Right atrium auricular region (tissue), 2 donors: ENCODE data around the gene MECR. TPM values are rescaled to one million over a fixed set of nuclear protein-coding genes. Genes with fewer than 3 reads are reported as not detected.

Source experiments
- DNase-seq: peaks from one replicate; pipeline ENCODE4 v3.0.0-alpha.2; 2019; ENCODE audit warnings: low spot score
- H3K27ac ChIP-seq, 2 donors: fragments of 200-600 bp; sonication (generic); 1 replicate in 1 of 2; 2 replicates in 1 of 2; pipeline ENCODE4 v1.5.1; 2016 to 2019
- H3K27me3 ChIP-seq, 2 donors: fragments of 200-600 bp; sonication (generic); one replicate each; pipeline versions ENCODE4 v1.5.1 to v1.6.0; 2017 to 2019
- H3K36me3 ChIP-seq: fragments of 200-600 bp; sonication (generic); one replicate; pipeline ENCODE4 v1.5.1; 2016
- H3K4me1 ChIP-seq, 2 donors: fragments of 200-600 bp; sonication (generic); one replicate each; pipeline versions ENCODE4 v1.5.1 to v1.6.0; 2017 to 2019
- H3K4me3 ChIP-seq, 2 donors: fragments of 200-600 bp; sonication (generic); 1 replicate in 1 of 2; 2 replicates in 1 of 2; pipeline ENCODE4 v1.5.1; 2017 to 2019; ENCODE audit warnings: mild to moderate bottlenecking in 1 of 2, moderate library complexity in 1 of 2
- H3K9me3 ChIP-seq, 2 donors: fragments of 200-600 bp; sonication (generic); one replicate each; pipeline ENCODE4 v1.5.1; 2019
- CTCF ChIP-seq, 2 donors: fragments of 200-600 bp; sonication (generic); IDR thresholded peaks; one replicate each; pipeline ENCODE4 v1.5.1; 2019; ENCODE audit warnings: antibody characterized with exemption in 2 of 2
- total RNA-seq, 2 donors: library from RNA; depleted of rRNA; stranded (reverse); fragments of >200 nt; gene quantifications; one replicate each; pipeline ENCODE4 v1.1.0, GENCODE V29; 2016

The MECR gene
- total RNA-seq, 2 donors from 2014 or later, result 18.4 to 24.3 TPM

- TF ChIP-seq CTCF (IDR thresholded peaks at IDR 0.05), result no peak
- Histone ChIP-seq H3K36me3 (no peaks in the 10 kb centered on the region), H3K4me3 (no peak overlapping the region), H3K4me1 (peaks cover 0 to 5% of the 10 kb centered on the region in 2 donors), H3K27ac (no peak overlapping the region), H3K9me3 (no peaks in the 10 kb centered on the region), H3K27me3 (no peaks in the 10 kb centered on the region)
- no peak for DNase-seq
Observed at GRCh38 chr1:29243023-29243870, 12.5 kb upstream of the MECR start.

GRCh38 chr1:29240986-29241385 is 10.3 kb upstream of the MECR start:
- H3K27ac ChIP-seq, result no peak overlapping the region
- no peaks in the 10 kb centered on the region for H3K9me3 ChIP-seq
- H3K27me3 ChIP-seq, result no peaks in the 10 kb centered on the region
- H3K36me3 ChIP-seq, result no peaks in the 10 kb centered on the region
- DNase-seq, result no peak
- no peak overlapping the region for H3K4me3 ChIP-seq
- TF ChIP-seq CTCF (IDR thresholded peaks at IDR 0.05), result no peak
- peaks cover 0 to 20% of the 10 kb centered on the region in 2 donors for H3K4me1 ChIP-seq

- TF ChIP-seq CTCF (IDR thresholded peaks at IDR 0.05), result no peak
- Histone ChIP-seq H3K4me1 (peaks cover 0 to 21% of the 10 kb centered on the region in 2 donors), H3K27ac (no peak overlapping the region), H3K9me3 (no peaks in the 10 kb centered on the region), H3K36me3 (no peaks in the 10 kb centered on the region), H3K4me3 (no peak overlapping the region), H3K27me3 (no peaks in the 10 kb centered on the region)
- no peak for DNase-seq
Observed at GRCh38 chr1:29240400-29240837, 9.7 kb upstream of the MECR start.

- no peak for DNase-seq
- Histone ChIP-seq H3K4me1 (peaks cover 0 to 21% of the 10 kb centered on the region in 2 donors), H3K9me3 (no peaks in the 10 kb centered on the region), H3K27me3 (no peaks in the 10 kb centered on the region), H3K36me3 (no peaks in the 10 kb centered on the region), H3K4me3 (no peak overlapping the region), H3K27ac (no peak overlapping the region)
- TF ChIP-seq CTCF (IDR thresholded peaks at IDR 0.05), result no peak
Observed at GRCh38 chr1:29239142-29239541, 8.4 kb upstream of the MECR start.

- Histone ChIP-seq H3K36me3 (no peaks in the 10 kb centered on the region), H3K9me3 (no peaks in the 10 kb centered on the region), H3K4me1 (peaks cover 0 to 21% of the 10 kb centered on the region in 2 donors), H3K27me3 (no peaks in the 10 kb centered on the region), H3K4me3 (peak overlapping the region in 1 of 2 donors; percentile 56), H3K27ac (peak overlapping the region; percentile 55 to 73)
- TF ChIP-seq CTCF (IDR thresholded peaks at IDR 0.05), result no peak
- no peak for DNase-seq
Observed at GRCh38 chr1:29238620-29239002, 7.9 kb upstream of the MECR start.
